Hematopoietic multipotent progenitor cell treated with erythropoietin and hydrocortisone succinate and interleukin-3 and kit ligand, for 15 days (in vitro differentiated cells): Measurements from ENCODE around the gene RHEX.

Experiments
- DNase-seq: peaks from one replicate; pipeline ENCODE4 v3.0.0-alpha.2; 2015; ENCODE audit warnings: low spot score

Gene RHEX

GRCh38 chr1:206116873-206117150 is 63.8 kb downstream of the RHEX start:
- no peak for DNase-seq

- DNase-seq: no peak
Observed at GRCh38 chr1:206117151-206117948, 64.4 kb downstream of the RHEX start, which contains the start of gene AVPR1B. AVPR1B (minus strand) TSS chr1:206117388; CDS start chr1:206116890, 498 bp downstream.

GRCh38 chr1:206120406-206120805 is 67.4 kb downstream of the RHEX start:
- DNase-seq: no peak

GRCh38 chr1:206121269-206121668 is 68.3 kb downstream of the RHEX start:
- no peak for DNase-seq

GRCh38 chr1:206122686-206123085 is 69.7 kb downstream of the RHEX start:
- no peak for DNase-seq

- DNase-seq: no peak
Observed at GRCh38 chr1:206125346-206125745, 72.4 kb downstream of the RHEX start.

- DNase-seq: no peak
Observed at GRCh38 chr1:206127336-206127735, 74.4 kb downstream of the RHEX start.

- no peak for DNase-seq
Observed at GRCh38 chr1:206128196-206128595, 75.2 kb downstream of the RHEX start.

- no peak for DNase-seq
Observed at GRCh38 chr1:206131037-206131436, 78.1 kb downstream of the RHEX start.

GRCh38 chr1:206133751-206134415 is 80.9 kb downstream of the RHEX start:
- no peak for DNase-seq

- DNase-seq: no peak
Observed at GRCh38 chr1:206135248-206135647, 82.3 kb downstream of the RHEX start.

- DNase-seq: no peak
Observed at GRCh38 chr1:206136241-206136640, 83.3 kb downstream of the RHEX start.

GRCh38 chr1:206142011-206142410 is 89.0 kb downstream of the RHEX start:
- DNase-seq: no peak

- no peak for DNase-seq
Observed at GRCh38 chr1:206142770-206143169, 89.8 kb downstream of the RHEX start.

GRCh38 chr1:206143537-206144172 is 90.7 kb downstream of the RHEX start:
- DNase-seq: no peak

- no peak for DNase-seq
Observed at GRCh38 chr1:206144605-206145004, 91.6 kb downstream of the RHEX start.

GRCh38 chr1:206145771-206146290 is 92.9 kb downstream of the RHEX start:
- no peak for DNase-seq
